Urothelium cell line (cell line): Measurements from ENCODE around the gene THAP6.
"Not testable (repeated sequence)": the region's sequence is repeated elsewhere in the genome, so short reads cannot be mapped to it uniquely, and the experiment has no call there.

ENCODE experiments used
- DNase-seq: peaks from one replicate; pipeline ENCODE4 v3.0.0; 2011; ENCODE audit warnings: low spot score, mixed read lengths
- FAIRE-seq: peaks from 2 replicates; lab custom pipeline; 2011; peaks lifted over from hg19 to GRCh38; lab: Jason Lieb, UNC

The THAP6 gene

GRCh38 chr4:75514131-75514948, at the start of gene THAP6, which contains the start of gene RCHY1:
Gene THAP6 (plus strand): TSS chr4:75514473. CDS start chr4:75515453, 980 bp downstream.
Gene RCHY1 (minus strand): TSS chr4:75514403. CDS start chr4:75514286, 117 bp downstream.
- FAIRE-seq = peak; percentile 70
- peak; percentile 92 for DNase-seq

DNA sequence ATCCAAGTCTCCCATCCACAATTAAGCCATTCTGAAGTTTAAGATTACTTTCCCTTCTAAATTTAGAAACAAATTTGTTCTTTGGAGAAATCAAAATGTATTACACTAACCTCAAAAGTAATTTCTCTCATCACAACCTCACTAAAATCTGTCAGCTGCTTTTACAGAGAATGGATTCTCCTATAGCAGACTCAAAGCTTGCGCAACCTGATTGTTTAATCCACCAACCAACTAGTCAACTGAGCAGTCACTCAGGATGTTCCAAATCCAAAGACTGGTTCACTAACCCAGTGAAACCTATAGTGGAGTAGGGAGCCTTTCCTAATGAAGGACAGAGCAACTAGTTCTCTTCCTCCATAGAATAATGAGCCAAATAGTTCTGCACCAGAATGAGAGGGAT, 44.4 kb upstream of the THAP6 start:
- DNase-seq (no peak), FAIRE-seq (no peak)

- FAIRE-seq (no peak), DNase-seq (no peak)
These were observed 43.5 kb upstream of the THAP6 start for GRCh38 chr4:75470738-75471137.

- FAIRE-seq (no peak), DNase-seq (no peak)
These were observed 37.1 kb upstream of the THAP6 start for GRCh38 chr4:75477201-75477600.

DNA sequence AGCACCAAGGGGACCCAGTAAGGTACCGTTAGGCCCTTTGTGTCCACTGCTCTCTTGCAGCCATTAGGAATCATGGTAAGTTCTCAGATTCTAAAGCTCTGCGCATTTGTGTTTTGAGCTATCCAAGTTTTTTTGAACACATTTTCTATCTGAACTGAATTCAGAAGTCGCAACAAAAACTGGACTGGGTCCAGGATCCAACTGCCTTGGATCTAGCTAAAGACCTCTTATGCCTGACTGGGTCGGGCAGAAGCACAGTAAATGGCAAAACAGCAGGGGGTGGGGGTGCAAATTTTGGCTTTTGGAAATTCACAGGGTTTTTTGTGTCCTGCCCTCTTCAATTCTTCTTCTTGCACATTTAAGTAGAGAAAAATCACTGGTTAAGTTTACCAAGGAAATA, 30.1 kb upstream of the THAP6 start:
- no peak for DNase-seq
- no peak for FAIRE-seq

GRCh38 chr4:75490155-75490554, 24.1 kb upstream of the THAP6 start:
- DNase-seq (no peak), FAIRE-seq (no peak)

DNA sequence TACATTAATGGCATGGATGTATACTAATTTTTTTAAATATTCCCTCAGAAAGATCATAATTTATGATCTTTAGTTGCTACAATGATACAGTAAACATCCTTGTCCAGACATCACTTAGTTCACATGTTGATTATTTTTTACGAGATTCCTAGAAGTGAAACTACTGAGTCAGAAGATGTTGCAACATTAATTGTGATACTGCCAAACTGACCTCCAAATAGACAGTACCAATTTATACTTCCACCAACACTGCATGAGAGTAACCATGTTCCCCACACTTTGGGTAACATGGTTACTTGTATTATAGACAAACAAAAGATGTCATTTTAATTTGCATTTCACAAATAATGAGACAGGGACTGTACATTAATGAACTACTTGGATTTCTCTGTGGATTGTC, 19.7 kb upstream of the THAP6 start:
- FAIRE-seq (no peak), DNase-seq (no peak)

- FAIRE-seq (no peak), DNase-seq (no peak)
These were observed 18.8 kb upstream of the THAP6 start for GRCh38 chr4:75495476-75495875.

GRCh38 chr4:75496406-75496805, 17.9 kb upstream of the THAP6 start:
- FAIRE-seq (no peak), DNase-seq (no peak)

DNA sequence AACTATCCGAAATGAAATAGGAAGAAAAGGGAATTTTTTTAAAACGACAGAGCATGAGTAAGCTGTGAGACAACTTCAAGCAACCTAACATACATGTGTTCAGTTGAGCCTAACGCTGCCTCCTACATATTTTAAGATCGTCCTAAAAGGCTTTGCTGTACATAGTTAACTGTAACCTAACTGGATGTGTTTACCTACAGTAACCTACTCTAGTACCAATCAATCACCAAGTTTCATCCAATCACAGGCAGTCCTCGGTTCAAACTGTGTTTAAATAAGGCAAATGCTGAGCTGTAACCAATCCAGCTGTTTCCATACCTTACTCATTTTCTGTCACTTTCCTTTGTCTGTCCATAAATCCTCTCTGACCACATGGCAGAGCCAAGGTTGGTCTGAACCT, 17.1 kb upstream of the THAP6 start:
- FAIRE-seq = no peak

DNA sequence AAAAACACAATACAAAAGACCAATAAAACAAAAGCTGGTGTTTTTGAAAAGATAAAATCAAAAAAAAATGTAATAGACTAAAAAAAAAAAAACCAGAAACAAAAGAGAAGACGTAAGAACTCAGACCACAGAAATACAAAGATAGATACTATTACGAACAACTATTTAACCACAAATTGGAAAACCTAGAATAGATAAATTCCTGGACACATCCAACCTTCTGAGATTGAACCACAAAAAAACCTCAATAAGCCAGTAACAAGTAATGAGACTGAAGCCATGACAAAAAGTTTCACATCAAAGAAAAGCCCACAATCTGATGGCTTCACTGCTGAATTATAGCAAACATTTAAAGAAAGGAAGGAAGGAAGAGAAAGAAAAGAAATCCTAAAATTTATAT, 16.2 kb upstream of the THAP6 start:
- DNase-seq (no peak), FAIRE-seq (no peak)

More for the DNA sequence above, 17.1 kb upstream of the THAP6 start:
- no peak for DNase-seq

- FAIRE-seq (no peak), DNase-seq (no peak)
These were observed 14.4 kb upstream of the THAP6 start for GRCh38 chr4:75499900-75500299.

GRCh38 chr4:75502671-75503070, 11.6 kb upstream of the THAP6 start:
- FAIRE-seq (no peak), DNase-seq (no peak)

DNA sequence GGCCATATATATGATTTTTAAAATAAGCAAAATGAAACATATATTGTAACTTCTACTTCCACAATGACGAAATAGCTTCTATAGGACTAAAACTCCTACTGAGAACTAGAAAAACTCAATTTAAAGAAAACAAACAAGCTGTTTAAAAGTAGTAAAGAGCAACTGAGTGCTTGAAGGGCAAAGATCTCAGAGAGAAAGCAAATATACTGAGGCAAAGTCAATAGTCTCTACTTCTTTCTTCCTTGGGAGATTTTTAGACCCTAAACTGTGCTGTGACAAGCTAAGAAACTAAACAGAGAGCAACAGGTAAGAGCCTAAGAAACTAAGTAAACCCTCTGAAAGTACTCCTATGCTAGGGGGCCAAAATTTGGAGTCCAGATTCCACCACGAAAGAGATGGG, 8.6 kb upstream of the THAP6 start:
- FAIRE-seq (no peak), DNase-seq (no peak)

GRCh38 chr4:75509592-75509991, 4.7 kb upstream of the THAP6 start:
- DNase-seq, FAIRE-seq: not testable (repeated sequence)

DNA sequence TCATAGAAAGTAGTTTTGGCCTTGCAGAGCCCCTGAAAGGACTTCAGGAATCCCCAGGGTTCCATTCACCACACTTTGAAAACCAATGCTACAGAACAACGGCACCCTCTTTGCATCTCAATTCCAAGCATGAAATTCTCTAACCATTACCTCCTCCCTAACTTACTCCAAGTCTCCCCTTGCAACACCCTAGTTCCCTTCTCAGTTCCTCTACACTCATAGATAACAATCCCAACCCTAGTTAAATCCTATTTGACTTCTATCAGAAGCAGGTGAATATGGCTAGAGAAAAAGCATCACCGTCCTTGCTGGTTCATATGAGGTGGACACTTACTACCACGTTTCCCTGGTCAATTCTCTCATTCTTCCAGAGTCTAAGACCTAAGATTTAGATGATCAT, 2.4 kb upstream of the THAP6 start:
- DNase-seq = no peak
- no peak for FAIRE-seq

- DNase-seq (peak; percentile 40), FAIRE-seq (no peak)
These were observed 1.7 kb upstream of the THAP6 start for GRCh38 chr4:75512386-75513211.

DNA sequence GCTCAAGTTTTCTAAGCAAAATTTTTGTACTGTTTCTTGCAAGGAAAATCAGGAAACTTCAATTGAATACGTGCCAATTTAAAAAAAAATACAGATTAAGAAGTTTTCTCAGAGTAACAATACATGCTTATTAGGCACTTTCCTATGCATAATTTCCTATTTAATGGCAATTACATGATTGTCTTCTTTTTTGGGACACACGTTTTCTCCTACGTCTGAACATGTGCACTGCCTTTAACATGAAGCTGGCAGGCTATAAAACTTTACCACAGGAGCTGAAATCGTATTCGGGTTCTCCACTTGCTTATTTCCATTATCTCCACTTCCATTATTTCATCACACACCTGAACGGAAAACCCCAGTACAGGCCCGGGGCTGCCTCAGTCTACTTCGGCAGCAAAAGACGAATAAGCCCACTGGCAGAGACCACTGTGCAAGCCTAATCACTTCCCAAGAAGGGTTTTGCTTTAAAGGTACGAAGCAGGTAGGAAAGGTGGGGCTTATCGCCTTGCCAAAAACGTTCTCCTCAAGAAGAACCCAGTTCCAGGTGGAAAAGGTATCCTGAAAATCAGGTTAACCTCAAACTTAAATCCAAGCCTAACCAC, 645 bp upstream of the THAP6 start:
- FAIRE-seq = no peak
- DNase-seq = no peak

GRCh38 chr4:75514949-75515612, 808 bp downstream of the THAP6 start:
- no peak for FAIRE-seq
- DNase-seq = no peak

GRCh38 chr4:75516144-75516543, 1.9 kb downstream of the THAP6 start:
- no peak for FAIRE-seq
- no peak for DNase-seq

DNA sequence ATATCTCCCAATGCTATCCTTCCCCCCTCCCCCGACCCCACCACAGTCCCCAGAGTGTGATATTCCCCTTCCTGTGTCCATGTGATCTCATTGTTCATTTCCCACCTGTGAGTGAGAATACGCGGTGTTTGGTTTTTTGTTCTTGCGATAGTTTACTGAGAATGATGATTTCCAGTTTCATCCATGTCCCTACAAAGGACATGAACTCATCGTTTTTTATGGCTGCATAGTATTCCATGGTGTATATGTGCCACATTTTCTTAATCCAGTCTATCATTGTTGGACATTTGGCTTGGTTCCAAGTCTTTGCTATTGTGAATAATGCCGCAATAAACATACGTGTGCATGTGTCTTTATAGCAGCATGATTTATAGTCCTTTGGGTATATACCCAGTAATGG, 5.2 kb downstream of the THAP6 start:
- not testable (repeated sequence) for FAIRE-seq, DNase-seq
